Prostate gland (tissue), 2 donors: ENCODE measurements around the gene DNAJC8.

Source experiments
- POLR2A ChIP-seq: fragments of 450-650 bp; IDR thresholded peaks from one replicate; pipeline ENCODE4 v1.6.1; 2016; ENCODE audit warnings: antibody characterized with exemption, mild to moderate bottlenecking
- POLR2AphosphoS5 ChIP-seq: sonication (generic); formaldehyde crosslinking; IDR thresholded peaks from one replicate; pipeline ENCODE4 v1.6.1; 2017; ENCODE audit warnings: antibody characterized with exemption
- TF ChIP-seq, protein P1 (sequence below), 4 experiments: fragments of 200-600 bp in 2 of 4; fragments of 450-650 bp in 2 of 4; sonication (generic) in 2 of 4; IDR thresholded peaks; 1 replicate in 3 of 4; 2 replicates in 1 of 4; pipeline ENCODE4 v1.5.1; 2016 to 2019; ENCODE audit warnings: antibody characterized with exemption in 4 of 4, mild to moderate bottlenecking in 2 of 4, moderate library complexity in 2 of 4

DNA sequence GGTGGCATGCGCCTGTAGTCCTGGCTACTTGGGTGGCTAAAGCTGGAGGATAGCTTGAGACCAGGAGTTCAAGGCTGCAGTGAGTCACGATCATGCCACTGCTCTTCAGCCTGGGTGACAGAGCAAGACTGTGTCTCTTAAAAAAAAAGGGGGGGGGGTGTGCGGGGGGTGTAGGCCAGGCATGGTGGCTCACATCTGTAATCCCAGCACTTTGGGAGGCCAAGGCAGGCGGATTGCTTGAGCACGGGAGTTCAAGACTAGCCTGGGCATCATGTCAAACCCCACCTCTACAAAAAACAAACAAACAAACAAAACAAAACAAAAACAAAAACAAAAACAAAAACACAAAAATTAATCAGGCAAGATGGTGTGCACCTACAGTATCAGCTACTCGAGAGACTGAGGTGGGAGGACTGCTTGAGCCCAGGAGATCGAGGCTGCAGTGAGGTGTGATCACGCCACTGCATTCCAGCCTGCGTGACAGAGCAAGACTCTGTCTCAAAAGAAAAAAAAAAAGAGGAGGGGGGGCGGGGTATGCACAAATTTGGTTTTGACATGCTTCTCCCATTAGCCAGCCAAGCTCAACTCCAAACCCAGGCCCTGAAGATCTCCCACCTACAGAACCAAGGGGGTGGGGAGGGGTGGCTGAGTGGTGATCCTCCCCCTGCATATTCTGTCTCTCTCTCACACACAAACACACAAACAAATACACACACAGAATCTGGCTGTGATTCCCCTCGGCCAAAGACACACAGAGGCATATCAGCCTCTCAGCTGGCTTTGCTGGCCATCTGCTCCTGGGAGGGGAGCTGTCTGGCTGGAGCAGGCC lies 59.5 kb downstream of the DNAJC8 start:
- TF ChIP-seq, protein P1, sequence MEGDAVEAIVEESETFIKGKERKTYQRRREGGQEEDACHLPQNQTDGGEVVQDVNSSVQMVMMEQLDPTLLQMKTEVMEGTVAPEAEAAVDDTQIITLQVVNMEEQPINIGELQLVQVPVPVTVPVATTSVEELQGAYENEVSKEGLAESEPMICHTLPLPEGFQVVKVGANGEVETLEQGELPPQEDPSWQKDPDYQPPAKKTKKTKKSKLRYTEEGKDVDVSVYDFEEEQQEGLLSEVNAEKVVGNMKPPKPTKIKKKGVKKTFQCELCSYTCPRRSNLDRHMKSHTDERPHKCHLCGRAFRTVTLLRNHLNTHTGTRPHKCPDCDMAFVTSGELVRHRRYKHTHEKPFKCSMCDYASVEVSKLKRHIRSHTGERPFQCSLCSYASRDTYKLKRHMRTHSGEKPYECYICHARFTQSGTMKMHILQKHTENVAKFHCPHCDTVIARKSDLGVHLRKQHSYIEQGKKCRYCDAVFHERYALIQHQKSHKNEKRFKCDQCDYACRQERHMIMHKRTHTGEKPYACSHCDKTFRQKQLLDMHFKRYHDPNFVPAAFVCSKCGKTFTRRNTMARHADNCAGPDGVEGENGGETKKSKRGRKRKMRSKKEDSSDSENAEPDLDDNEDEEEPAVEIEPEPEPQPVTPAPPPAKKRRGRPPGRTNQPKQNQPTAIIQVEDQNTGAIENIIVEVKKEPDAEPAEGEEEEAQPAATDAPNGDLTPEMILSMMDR (IDR thresholded peaks at IDR 0.05): no peak
- TF ChIP-seq POLR2AphosphoS5: no peak
- no peak for TF ChIP-seq POLR2A
